Thyroid gland (tissue), 4 donors: Measurements from ENCODE around the gene SRRM5. TPM values are rescaled to one million over a fixed set of nuclear protein-coding genes. Genes with fewer than 3 reads are reported as not detected.

Experiments used
- DNase-seq, 2 donors: peaks; one replicate each; pipeline ENCODE4 v3.0.0-alpha.2; 2019
- H3K27ac ChIP-seq, 3 donors: fragments of 200-600 bp; sonication (generic); 1 replicate in 2 of 3; 2 replicates in 1 of 3; pipeline ENCODE4 v1.5.1; 2016 to 2019; ENCODE audit warnings: mild to moderate bottlenecking in 1 of 3, moderate library complexity in 1 of 3
- H3K27me3 ChIP-seq: fragments of 200-600 bp; sonication (generic); one replicate; pipeline ENCODE4 v1.5.1; 2019
- H3K36me3 ChIP-seq, 2 donors: fragments of 200-600 bp; sonication (generic); one replicate each; pipeline ENCODE4 v1.5.1; 2016 to 2019
- H3K4me1 ChIP-seq, 2 donors: fragments of 200-600 bp; sonication (generic); one replicate each; pipeline ENCODE4 v1.5.1; 2017 to 2019
- H3K4me3 ChIP-seq, 3 donors: fragments of 200-600 bp; sonication (generic); replicated peaks in 1 of 3; 1 replicate in 2 of 3; 2 replicates in 1 of 3; pipeline ENCODE4 v1.5.1; 2016; ENCODE audit warnings: mild to moderate bottlenecking in 1 of 3
- H3K9me3 ChIP-seq: fragments of 200-600 bp; sonication (generic); one replicate; pipeline ENCODE4 v1.5.1; 2017
- CTCF ChIP-seq, 6 experiments: fragments of 200-600 bp in 3 of 6; fragments of 450-650 bp in 3 of 6; sonication (generic) in 3 of 6; IDR thresholded peaks; one replicate each; pipeline ENCODE4 v1.5.1; 2016 to 2019; ENCODE audit warnings: antibody characterized with exemption in 6 of 6, mild to moderate bottlenecking in 2 of 6, inconsistent platforms in 1 of 6, moderate library complexity in 1 of 6
- WGBS, 2 donors: methylation state at CpG; one replicate each; pipeline ENCODE4 v1.1.5; 2017; 5-methylcytosine and 5-hydroxymethylcytosine counted together
- intact Hi-C: fragments of 100-400 bp; cut with DNase I; formaldehyde crosslinking; loops from one replicate; pipeline ENCODE4 v1.15.1; 2023
- small RNA-seq: library from RNA; depleted of rRNA; stranded (forward); fragments of <200 nt; gene quantifications from one replicate; pipeline ENCODE3, GENCODE V24; 2016
- total RNA-seq, 4 donors: library from RNA; depleted of rRNA; stranded (reverse); fragments of >200 nt; gene quantifications; one replicate each; pipeline ENCODE4 v1.2.3, GENCODE V29; 2016

The SRRM5 gene
- total RNA-seq, 4 donors from 2014 or later: 0.27 to 1.5 (median 0.59) TPM; not detected in 1

GRCh38 chr19:43664018-43664417 is 52.1 kb downstream of the SRRM5 start:
- no peak for DNase-seq
- no peaks in the 10 kb centered on the region for H3K36me3 ChIP-seq
- no peak overlapping the region for H3K27ac ChIP-seq
- 73 to 75% methylated on average over 7 of the region's 7 CpGs for WGBS, 2 donors
- no peak overlapping the region for H3K4me3 ChIP-seq
- no peaks in the 10 kb centered on the region for H3K27me3 ChIP-seq
- H3K9me3 ChIP-seq: no peaks in the 10 kb centered on the region
- peaks cover 8 to 10% of the 10 kb centered on the region in 2 donors for H3K4me1 ChIP-seq
- intact Hi-C loops: no loop called here
- no peak for TF ChIP-seq CTCF (IDR thresholded peaks at IDR 0.05)

Small RNAs within 50 kb of the gene (small RNA-seq; reads per million reads assigned to genes)
- gene RN7SL368P: not detected

Other genes starting within 250 kb of the SRRM5 start
- gene TEX101, start 197.2 kb upstream of the SRRM5 start, total RNA-seq: under 1 TPM in 1 of 4 donors, not detected in 3; 0.81 TPM
- under 1 TPM in 1 of 4 donors, not detected in 3; 0.78 TPM for gene LYPD3, start 146.5 kb upstream of the SRRM5 start, total RNA-seq
- 10 to 100 TPM in 1 of 4 donors, 1 to 10 TPM in 3; 4.4 to 19.6 (median 7.4) TPM for gene PHLDB3, start 107.3 kb upstream of the SRRM5 start, total RNA-seq
- 10 to 100 TPM; 22.4 to 61.9 (median 32.5) TPM for gene ETHE1, start 84.9 kb upstream of the SRRM5 start, total RNA-seq
- 1 to 10 TPM in 1 of 4 donors, not detected in 3; 1.4 TPM for gene ZNF575, start 78.9 kb upstream of the SRRM5 start, total RNA-seq
- gene XRCC1, start 36.6 kb upstream of the SRRM5 start, total RNA-seq: 10 to 100 TPM; 29.6 to 38.8 (median 31.3) TPM
- 10 to 100 TPM; 11.8 to 19.3 (median 13.2) TPM for gene PINLYP, start 36.3 kb upstream of the SRRM5 start, total RNA-seq
- 10 to 100 TPM; 18.0 to 33.5 (median 23.5) TPM for gene IRGQ, start 16.0 kb upstream of the SRRM5 start, total RNA-seq
- 10 to 100 TPM; 15.7 to 23.5 (median 17.9) TPM for gene ZNF576, start 15.5 kb upstream of the SRRM5 start, total RNA-seq
- 10 to 100 TPM; 28.9 to 61.5 (median 33.5) TPM for gene ZNF428, start 7.5 kb downstream of the SRRM5 start, total RNA-seq
- 10 to 100 TPM in 1 of 4 donors, 1 to 10 TPM in 3; 2.3 to 11.9 (median 3.4) TPM for gene CADM4, start 27.8 kb downstream of the SRRM5 start, total RNA-seq
- 10 to 100 TPM in 1 of 4 donors, 1 to 10 TPM in 3; 2.4 to 21.1 (median 4.5) TPM for gene PLAUR, start 58.1 kb downstream of the SRRM5 start, total RNA-seq
- gene IRGC, start 104.0 kb downstream of the SRRM5 start, total RNA-seq: 1 to 10 TPM in 1 of 4 donors, not detected in 3; 1.1 TPM
- 10 to 100 TPM; 15.5 to 34.4 (median 18.8) TPM for gene SMG9, start 142.9 kb downstream of the SRRM5 start, total RNA-seq
- gene KCNN4, start 168.9 kb downstream of the SRRM5 start, total RNA-seq: 1 to 10 TPM in 2 of 4 donors, under 1 TPM in 2; 0.29 to 1.7 (median 1.0) TPM
- 1 to 10 TPM; 1.6 to 7.6 (median 2.5) TPM for gene LYPD5, start 190.4 kb downstream of the SRRM5 start, total RNA-seq
- gene ZNF283, start 215.2 kb downstream of the SRRM5 start, total RNA-seq: 10 to 100 TPM in 3 of 4 donors, 1 to 10 TPM in 1; 9.9 to 29.1 (median 18.9) TPM